ENCODE data around the gene COL12A1.

GRCh38 chr6:75124085-75124484 lies 81.8 kb downstream of the COL12A1 start:
- TF ChIP-seq CTCF (IDR thresholded peaks at IDR 0.05) (no peak), POLR2A (IDR thresholded peaks at IDR 0.05) (no peak)

Data from right lobe of liver (tissue), 4 donors.